DOHH2 (cell line): Measurements from ENCODE around the gene SNCAIP.

Experiments
- H3F3A ChIP-seq: fragments of 200-600 bp; sonication (generic), shearing (Covaris generic); 2 replicates; pipeline ENCODE4 v1.6.0; 2016; ENCODE audit warnings: antibody characterized with exemption, mild to moderate bottlenecking; ENCODE audit not compliant: control insufficient read depth, insufficient read depth
- H3K27ac ChIP-seq: fragments of 200-600 bp; sonication (generic); 2 replicates; pipeline ENCODE4 v1.5.1; 2014; ENCODE audit warnings: low read depth, mild to moderate bottlenecking, low read length, moderate library complexity
- H3K27me3 ChIP-seq: fragments of 200-600 bp; sonication (generic); 2 replicates; pipeline ENCODE4 v1.6.1; 2014; ENCODE audit warnings: mild to moderate bottlenecking, low read length, mixed read lengths; ENCODE audit not compliant: control insufficient read depth
- H3K36me3 ChIP-seq: fragments of 200-600 bp; sonication (generic); 2 replicates; pipeline ENCODE4 v1.6.1; 2014; ENCODE audit warnings: mild to moderate bottlenecking, low read length, moderate library complexity, mixed read lengths; ENCODE audit not compliant: control insufficient read depth
- H3K4me1 ChIP-seq: fragments of 200-600 bp; sonication (generic); 2 replicates; pipeline ENCODE4 v1.6.1; 2014; ENCODE audit warnings: mild to moderate bottlenecking, low read length, mixed read lengths; ENCODE audit not compliant: control insufficient read depth
- H3K4me2 ChIP-seq: fragments of 200-600 bp; sonication (generic); 2 replicates; pipeline ENCODE4 v1.6.0; 2014; ENCODE audit warnings: mild to moderate bottlenecking, low read length, moderate library complexity
- H3K4me3 ChIP-seq: fragments of 200-600 bp; sonication (generic); 2 replicates; pipeline ENCODE4 v1.5.1; 2014; ENCODE audit warnings: mild to moderate bottlenecking, low read length, mixed read lengths
- H3K79me2 ChIP-seq: fragments of 200-600 bp; sonication (generic); 2 replicates; pipeline ENCODE4 v1.6.1; 2014; ENCODE audit warnings: mild to moderate bottlenecking, low read length, mixed read lengths; ENCODE audit not compliant: control insufficient read depth
- H3K9me2 ChIP-seq: fragments of 200-600 bp; sonication (generic); replicated peaks from 2 replicates; pipeline ENCODE4 v1.6.1; 2014; ENCODE audit warnings: mild to moderate bottlenecking, low read length, mixed read lengths; ENCODE audit not compliant: control insufficient read depth
- H3K9me3 ChIP-seq: fragments of 200-600 bp; sonication (generic); 2 replicates; pipeline ENCODE4 v1.6.1; 2014; ENCODE audit warnings: antibody characterized with exemption, low read length, mixed read lengths; ENCODE audit not compliant: control insufficient read depth, insufficient read depth
- H4K20me1 ChIP-seq: fragments of 200-600 bp; sonication (generic); 2 replicates; pipeline ENCODE4 v1.6.0; 2014; ENCODE audit warnings: low read depth, mild to moderate bottlenecking, antibody characterized with exemption, low read length, moderate library complexity; ENCODE audit not compliant: control insufficient read depth, insufficient read depth
- CTCF ChIP-seq: fragments of 200-600 bp; sonication (generic); IDR thresholded peaks from one replicate; pipeline ENCODE4 v1.5.1; 2014; ENCODE audit warnings: antibody characterized with exemption, mild to moderate bottlenecking, low read depth, low read length; ENCODE audit not compliant: poor library complexity, severe bottlenecking
- EZH2phosphoT487 ChIP-seq: fragments of 200-600 bp; sonication (generic); IDR thresholded peaks from 2 replicates; pipeline ENCODE4 v1.6.1; 2017; ENCODE audit warnings: borderline replicate concordance, mild to moderate bottlenecking, antibody characterized with exemption, low read length, moderate library complexity, mixed read lengths

SNCAIP gene

GRCh38 chr5:122392824-122393223 lies 80.8 kb downstream of the SNCAIP start:
- Histone ChIP-seq H3K4me3 (no peak overlapping the region), H3K9me2 (no peaks in the 10 kb centered on the region), H4K20me1 (no peaks in the 10 kb centered on the region), H3K9me3 (no peaks in the 10 kb centered on the region), H3F3A (no peaks in the 10 kb centered on the region), H3K4me1 (no peaks in the 10 kb centered on the region), H3K27me3 (no peaks in the 10 kb centered on the region), H3K27ac (no peak overlapping the region), H3K79me2 (no peaks in the 10 kb centered on the region), H3K36me3 (no peaks in the 10 kb centered on the region), H3K4me2 (no peak overlapping the region)
- TF ChIP-seq EZH2phosphoT487 (no peak), CTCF (no peak)

GRCh38 chr5:122394284-122394930 lies 82.4 kb downstream of the SNCAIP start:
- Histone ChIP-seq H3K79me2 (no peaks in the 10 kb centered on the region), H3K27ac (no peak overlapping the region), H3K9me2 (no peaks in the 10 kb centered on the region), H3F3A (no peaks in the 10 kb centered on the region), H3K27me3 (no peaks in the 10 kb centered on the region), H3K9me3 (no peaks in the 10 kb centered on the region), H3K4me2 (no peak overlapping the region), H3K4me1 (no peaks in the 10 kb centered on the region), H4K20me1 (no peaks in the 10 kb centered on the region), H3K4me3 (no peak overlapping the region), H3K36me3 (no peaks in the 10 kb centered on the region)
- TF ChIP-seq CTCF (no peak), EZH2phosphoT487 (no peak)

- no peak overlapping the region for H3K4me2 ChIP-seq
- no peaks in the 10 kb centered on the region for H3K9me2 ChIP-seq
- H3K4me1 ChIP-seq: no peaks in the 10 kb centered on the region
- H3K79me2 ChIP-seq: no peaks in the 10 kb centered on the region
- no peaks in the 10 kb centered on the region for H3F3A ChIP-seq
- no peaks in the 10 kb centered on the region for H3K36me3 ChIP-seq
- TF ChIP-seq CTCF (no peak), EZH2phosphoT487 (no peak)
- H3K27me3 ChIP-seq: no peaks in the 10 kb centered on the region
- no peaks in the 10 kb centered on the region for H3K9me3 ChIP-seq
- no peak overlapping the region for H3K4me3 ChIP-seq
- no peak overlapping the region for H3K27ac ChIP-seq
- no peaks in the 10 kb centered on the region for H4K20me1 ChIP-seq
These were observed 86.0 kb downstream of the SNCAIP start for GRCh38 chr5:122398016-122398415.
